ENCODE results near the gene ODF2.

DNA sequence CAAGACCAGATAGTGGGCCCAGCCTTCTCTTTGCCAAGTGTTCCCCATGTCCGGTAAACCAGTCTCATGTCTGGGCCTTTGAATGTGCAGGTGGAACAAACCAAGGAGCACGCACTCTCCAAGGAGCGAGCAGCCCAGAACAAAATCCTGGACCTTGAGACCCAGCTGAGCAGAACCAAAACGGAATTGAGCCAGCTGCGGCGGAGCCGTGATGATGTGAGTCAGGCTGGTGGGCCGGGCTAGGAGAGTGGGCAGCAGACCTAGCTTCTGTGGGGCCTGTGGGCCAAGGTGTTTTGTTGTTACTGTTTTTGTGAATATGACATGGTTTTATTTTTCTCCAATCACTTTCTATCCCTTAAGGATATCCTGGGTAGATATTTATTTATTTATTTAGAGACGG, 43.1 kb downstream of the ODF2 start:
- TF ChIP-seq CTCF (IDR thresholded peaks at IDR 0.05) (no peak), POLR2AphosphoS5 (IDR thresholded peaks at IDR 0.05; ENCODE audit: low read depth, low read length) (no peak)

Measured in Panc1 (cell line).